Effector memory CD8-positive, alpha-beta T cell (primary cell): ENCODE measurements around the gene KRT14.
"Not testable (repeated sequence)": the region's sequence is repeated elsewhere in the genome, so short reads cannot be mapped to it uniquely, and the experiment has no call there.

ENCODE experiments used
- ATAC-seq: fragments of 150-1000 bp; cut with Tn5 transposase; replicated peaks from 2 replicates; pipeline ENCODE4 v1.10.0; 2021; ENCODE audit warnings: mild to moderate bottlenecking, moderate library complexity
- DNase-seq, 3 experiments: peaks; one replicate each; pipeline ENCODE4 v3.0.0; 2021
- H3K27ac Mint-ChIP-seq, 2 donors: one replicate each; pipeline ENCODE4 v1.8.0; 2022; ENCODE audit warnings: mild to moderate bottlenecking in 2 of 2, mixed read lengths in 2 of 2, moderate library complexity in 2 of 2
- H3K27me3 Mint-ChIP-seq, 2 donors: one replicate each; pipeline ENCODE4 v1.8.0; 2022; ENCODE audit warnings: mixed read lengths in 2 of 2
- H3K36me3 Mint-ChIP-seq: one replicate; pipeline ENCODE4 v1.8.0; 2022; ENCODE audit warnings: mild to moderate bottlenecking, moderate library complexity, mixed read lengths; ENCODE audit not compliant: insufficient read depth
- H3K4me1 Mint-ChIP-seq, 2 donors: one replicate each; pipeline ENCODE4 v1.8.0; 2022; ENCODE audit warnings: low read depth in 2 of 2, mixed read lengths in 2 of 2
- H3K4me3 Mint-ChIP-seq, 2 donors: one replicate each; pipeline ENCODE4 v1.8.0; 2022; ENCODE audit warnings: mild to moderate bottlenecking in 2 of 2, mixed read lengths in 2 of 2, moderate library complexity in 2 of 2
- H3K9me3 Mint-ChIP-seq, 2 donors: one replicate each; pipeline ENCODE4 v1.8.0; 2022; ENCODE audit warnings: mixed read lengths in 2 of 2
- total RNA-seq, 9 experiments: gene quantifications; one replicate each; lab custom pipeline; 2026; lab: John Stamatoyannopoulos, UW

The KRT14 gene
- 0 reads per million in 9 experiments for total RNA-seq

DNA sequence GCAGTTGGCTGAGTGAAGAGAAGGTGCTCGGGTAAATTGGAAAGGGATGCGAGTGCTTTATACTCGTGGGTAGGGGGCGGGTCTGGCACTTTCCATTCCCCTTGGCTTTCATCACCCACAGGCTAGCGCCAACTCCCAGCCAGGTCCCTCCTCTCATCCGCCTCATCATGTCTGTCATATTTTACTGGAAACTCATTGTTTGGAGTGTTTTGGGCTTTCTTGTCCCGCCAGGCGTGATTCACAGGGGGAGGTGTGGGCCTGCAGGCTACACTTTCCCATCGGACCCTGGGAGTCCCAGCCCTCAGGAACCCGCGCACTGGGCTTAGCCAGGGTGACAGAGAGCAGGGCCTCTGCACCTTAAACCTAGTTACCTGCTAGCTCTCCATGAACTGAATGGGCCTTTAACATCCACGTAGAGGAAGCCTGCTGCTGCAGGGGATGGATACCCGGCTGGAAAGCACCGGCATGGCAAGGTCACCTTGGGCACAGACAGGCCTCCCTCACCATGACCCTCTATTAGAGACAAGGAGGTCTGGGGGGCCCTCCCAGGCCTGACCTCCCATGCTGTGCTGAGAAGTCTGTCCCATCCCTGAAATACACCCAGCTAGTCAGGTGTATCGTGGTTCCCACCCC, at the start of gene KRT14:
Gene KRT14, minus strand, starts transcription at position 33 of the 633 bp plus-strand sequence. CDS start 61 bp downstream, outside the sequence.
- Mint-ChIP-seq H3K27ac (no peak within 1 kb of the TSS), H3K36me3 (peaks cover 3% of the 10 kb centered on the region), H3K9me3 (no peaks in the 10 kb centered on the region), H3K4me1 (no peaks in the 10 kb centered on the region), H3K4me3 (no peak within 1 kb of the TSS), H3K27me3 (peaks cover 52 to 94% of the 10 kb centered on the region in 2 donors)
- DNase-seq (no peak), ATAC-seq (no peak)

DNA sequence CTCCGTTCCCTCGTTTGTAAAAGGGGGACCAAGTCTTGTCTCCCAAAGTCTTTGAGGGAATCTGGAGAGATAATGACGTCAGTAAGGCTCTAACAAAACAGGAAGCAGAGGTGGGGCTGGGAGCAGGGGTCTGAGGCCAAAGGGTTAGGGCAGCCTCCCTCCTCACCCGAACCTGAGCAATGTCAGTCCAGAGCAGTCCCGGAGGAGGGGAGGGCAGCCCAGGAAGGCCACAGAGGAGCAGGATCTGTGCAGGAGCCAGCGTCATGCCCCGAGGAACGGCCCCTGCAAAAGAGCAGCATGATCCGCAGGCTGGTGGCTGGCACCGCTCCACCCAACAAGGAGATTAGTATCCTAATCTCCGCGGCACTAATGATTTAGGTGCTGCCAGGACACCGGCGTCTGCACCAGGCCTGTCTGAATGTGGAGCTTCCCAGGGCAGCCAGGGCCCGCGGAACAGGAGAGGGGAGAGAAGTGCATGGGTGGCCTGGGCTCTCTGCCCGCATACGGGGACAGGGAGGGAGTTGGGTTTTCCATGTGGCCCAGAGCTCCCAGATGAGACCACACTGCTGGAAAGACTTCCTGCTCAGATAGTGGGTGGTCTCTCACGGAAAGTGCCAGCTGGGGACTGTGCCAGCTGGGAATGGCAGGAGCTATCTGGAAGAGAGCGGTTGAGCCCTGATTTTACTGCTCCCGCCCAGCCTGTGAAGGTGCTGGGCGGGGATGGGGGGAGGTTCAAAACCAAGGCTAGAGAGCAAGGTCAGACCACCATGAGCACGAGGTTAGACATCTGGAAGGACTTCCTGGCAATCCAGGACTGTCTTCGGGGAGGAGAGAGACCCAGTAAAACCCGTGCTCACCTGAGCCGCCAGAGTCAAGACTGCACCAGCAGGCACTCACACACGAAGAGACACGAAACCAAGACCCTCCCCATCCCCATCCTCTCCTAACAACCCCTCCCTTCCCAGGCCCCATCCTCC, 48.7 kb upstream of the KRT14 start:
- Mint-ChIP-seq H3K27me3 (peaks cover 0 to 23% of the 10 kb centered on the region in 2 donors), H3K36me3 (no peaks in the 10 kb centered on the region), H3K9me3 (no peaks in the 10 kb centered on the region), H3K4me1 (no peaks in the 10 kb centered on the region), H3K27ac (no peak overlapping the region), H3K4me3 (no peak overlapping the region)
- ATAC-seq = no peak
- DNase-seq = no peak

DNA sequence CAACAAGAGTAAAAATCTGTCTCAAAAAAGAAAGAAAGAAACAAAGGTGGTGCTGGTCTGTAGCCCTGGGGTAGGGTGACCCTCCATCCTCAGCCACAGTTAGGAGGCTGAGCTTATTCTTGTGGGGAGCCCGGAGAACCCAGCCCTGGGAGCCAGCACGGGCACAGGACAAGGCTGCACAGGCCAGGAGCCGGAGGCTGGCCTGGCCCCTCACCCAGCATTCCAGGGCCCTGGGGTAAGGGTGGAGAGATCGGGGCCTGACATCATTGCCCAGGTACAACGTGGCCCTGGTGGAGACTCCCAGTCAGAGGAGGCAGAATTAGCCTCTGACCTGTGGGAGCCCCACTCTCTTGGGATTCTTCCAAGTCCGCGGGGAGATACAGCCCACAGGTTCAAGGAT, 47.9 kb upstream of the KRT14 start:
- H3K9me3 Mint-ChIP-seq = no peaks in the 10 kb centered on the region
- no peaks in the 10 kb centered on the region for H3K4me1 Mint-ChIP-seq
- no peak for ATAC-seq
- no peaks in the 10 kb centered on the region for H3K36me3 Mint-ChIP-seq
- H3K4me3 Mint-ChIP-seq = no peak overlapping the region
- H3K27ac Mint-ChIP-seq = no peak overlapping the region
- H3K27me3 Mint-ChIP-seq = peaks cover 0 to 19% of the 10 kb centered on the region in 2 donors
- no peak for DNase-seq

DNA sequence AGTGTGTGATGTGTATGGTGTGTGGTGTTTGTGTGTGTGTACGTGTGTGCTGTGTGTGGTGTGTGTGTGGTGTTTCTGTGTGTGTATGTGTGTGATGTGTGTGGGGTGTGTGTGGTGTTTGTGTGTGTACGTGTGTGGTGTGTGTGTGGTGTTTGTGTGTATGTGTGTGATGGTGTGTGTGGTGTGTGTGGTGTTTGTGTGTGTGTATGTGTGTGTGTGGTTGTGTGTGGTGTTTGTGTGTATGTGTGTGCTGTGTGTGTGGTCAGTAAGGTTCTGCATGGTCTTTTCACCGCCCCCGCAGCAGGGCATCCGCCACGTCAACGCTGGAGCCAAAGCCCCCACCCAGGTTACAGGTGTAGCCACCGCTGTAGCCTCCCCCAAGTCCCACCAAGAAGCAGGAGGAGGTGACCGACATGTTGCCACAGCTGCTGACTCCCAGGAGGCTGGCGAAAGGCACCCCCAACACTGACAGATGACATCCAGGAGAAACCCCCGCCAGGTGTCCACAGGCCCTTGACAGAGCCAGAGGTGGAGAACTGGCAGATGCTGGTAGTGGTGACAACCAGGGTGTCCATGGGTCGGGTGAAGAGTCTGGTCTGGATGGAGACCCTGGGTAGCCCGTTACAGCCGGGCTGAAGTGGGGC, 47.0 kb upstream of the KRT14 start:
- Mint-ChIP-seq H3K27ac (no peak overlapping the region), H3K36me3 (no peaks in the 10 kb centered on the region), H3K4me1 (no peaks in the 10 kb centered on the region), H3K27me3 (peaks cover 0 to 9% of the 10 kb centered on the region in 2 donors), H3K9me3 (no peaks in the 10 kb centered on the region), H3K4me3 (no peak overlapping the region)
- no peak for ATAC-seq
- no peak for DNase-seq

DNA sequence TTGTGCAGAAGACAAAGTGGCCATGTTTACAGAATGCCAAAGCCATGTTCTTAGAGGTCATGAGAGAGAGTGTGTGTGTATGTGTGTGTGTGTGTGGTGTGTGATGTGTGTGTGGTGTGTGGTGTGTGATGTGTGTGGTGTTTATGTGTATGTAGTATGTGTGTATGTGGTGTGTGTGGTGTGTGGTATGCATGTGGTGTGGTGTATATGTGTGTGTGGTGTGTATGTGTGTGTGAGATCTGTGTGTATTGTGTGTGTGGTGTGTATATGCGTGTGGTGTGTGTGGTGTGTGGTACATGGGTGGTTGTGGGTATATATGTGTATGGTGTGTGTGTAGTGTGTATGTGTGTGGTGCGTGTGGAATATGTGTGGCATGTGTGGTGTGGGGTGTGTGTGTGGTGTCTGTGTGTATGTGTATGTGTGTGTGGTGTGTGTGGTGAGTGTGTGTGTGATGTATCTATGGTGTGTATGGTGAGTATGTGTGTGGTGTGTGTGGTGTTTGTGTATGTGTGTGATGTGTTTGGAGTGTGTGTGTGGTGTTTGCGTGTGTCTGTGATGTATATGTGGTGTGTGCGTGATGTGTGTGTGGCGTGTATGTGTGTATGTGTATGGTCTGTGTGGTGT, 45.9 kb upstream of the KRT14 start:
- Mint-ChIP-seq H3K27me3 (peaks cover 4% of the 10 kb centered on the region in 2 donors), H3K36me3 (no peaks in the 10 kb centered on the region), H3K27ac (no peak overlapping the region), H3K9me3 (no peaks in the 10 kb centered on the region), H3K4me3 (no peak overlapping the region), H3K4me1 (no peaks in the 10 kb centered on the region)
- ATAC-seq = no peak
- no peak for DNase-seq

DNA sequence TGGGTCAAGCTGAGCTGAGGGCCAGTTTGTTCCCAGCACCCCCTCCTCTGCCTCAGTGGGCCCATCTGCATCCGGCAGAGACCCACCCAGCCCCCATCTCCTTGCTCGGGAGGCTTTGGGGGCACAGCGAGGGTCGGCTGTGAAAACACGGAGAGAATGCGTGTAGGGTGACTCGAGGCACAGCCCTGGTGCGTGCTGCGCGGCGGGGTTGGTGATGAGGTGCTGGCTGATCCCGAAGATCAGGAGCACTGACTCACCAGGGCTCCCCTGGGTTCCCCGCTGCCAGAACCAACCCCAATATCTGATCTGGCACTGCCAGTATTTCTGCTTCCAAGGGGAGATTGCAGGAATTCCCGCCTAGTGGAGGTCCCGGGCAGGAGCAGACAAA, 45.2 kb upstream of the KRT14 start:
- H3K4me1 Mint-ChIP-seq = no peaks in the 10 kb centered on the region
- ATAC-seq = no peak
- H3K27ac Mint-ChIP-seq = no peak overlapping the region
- DNase-seq = no peak
- no peaks in the 10 kb centered on the region for H3K9me3 Mint-ChIP-seq
- H3K36me3 Mint-ChIP-seq = no peaks in the 10 kb centered on the region
- H3K4me3 Mint-ChIP-seq = no peak overlapping the region
- H3K27me3 Mint-ChIP-seq = peaks cover 11% of the 10 kb centered on the region in 2 donors

DNA sequence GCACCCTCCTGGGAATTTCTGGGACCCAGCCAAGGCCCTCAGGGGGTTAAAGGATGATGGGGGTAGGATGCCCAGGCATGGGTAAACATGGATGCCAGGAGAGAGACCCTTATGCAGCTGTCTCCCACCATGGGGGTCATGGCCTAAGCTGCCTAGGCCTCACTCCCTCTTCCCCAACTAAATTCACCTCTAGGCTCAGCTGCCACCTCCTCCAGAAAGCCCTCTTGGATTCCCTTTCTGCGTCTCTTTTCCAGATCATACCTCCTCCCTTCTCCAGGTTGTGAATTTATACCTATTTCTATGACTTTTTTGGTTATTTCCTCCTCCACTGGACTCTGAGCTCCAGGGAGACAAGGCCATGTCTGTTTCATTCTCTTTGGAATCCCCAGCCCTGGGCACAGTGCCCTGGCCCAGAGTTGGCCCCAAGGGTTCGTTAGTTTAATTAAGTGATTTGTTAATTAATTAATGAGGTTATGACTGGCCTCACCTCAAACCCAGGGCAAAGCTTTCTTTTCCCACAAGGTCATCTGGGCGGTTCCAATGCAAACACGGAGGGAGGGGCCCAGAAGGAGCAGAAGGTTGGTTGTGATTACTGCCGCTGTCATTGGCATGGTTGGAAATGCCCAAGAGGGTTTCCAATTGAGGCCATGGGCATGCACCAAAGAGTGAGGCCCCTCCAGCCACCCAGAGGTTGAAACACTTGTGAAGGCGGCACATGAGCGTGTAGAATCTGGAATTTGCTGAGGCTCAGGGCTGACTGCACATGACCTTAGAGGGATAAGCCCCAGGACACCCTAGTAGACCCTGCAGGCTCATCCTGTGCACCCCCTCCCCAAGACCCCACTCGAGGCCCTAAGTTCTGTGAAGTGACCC, 44.6 kb upstream of the KRT14 start:
- H3K27me3 Mint-ChIP-seq = peaks cover 13 to 17% of the 10 kb centered on the region in 2 donors
- no peak for ATAC-seq
- DNase-seq = no peak
- no peaks in the 10 kb centered on the region for H3K4me1 Mint-ChIP-seq
- no peak overlapping the region for H3K4me3 Mint-ChIP-seq
- no peaks in the 10 kb centered on the region for H3K36me3 Mint-ChIP-seq
- H3K9me3 Mint-ChIP-seq = no peaks in the 10 kb centered on the region
- H3K27ac Mint-ChIP-seq = no peak overlapping the region

DNA sequence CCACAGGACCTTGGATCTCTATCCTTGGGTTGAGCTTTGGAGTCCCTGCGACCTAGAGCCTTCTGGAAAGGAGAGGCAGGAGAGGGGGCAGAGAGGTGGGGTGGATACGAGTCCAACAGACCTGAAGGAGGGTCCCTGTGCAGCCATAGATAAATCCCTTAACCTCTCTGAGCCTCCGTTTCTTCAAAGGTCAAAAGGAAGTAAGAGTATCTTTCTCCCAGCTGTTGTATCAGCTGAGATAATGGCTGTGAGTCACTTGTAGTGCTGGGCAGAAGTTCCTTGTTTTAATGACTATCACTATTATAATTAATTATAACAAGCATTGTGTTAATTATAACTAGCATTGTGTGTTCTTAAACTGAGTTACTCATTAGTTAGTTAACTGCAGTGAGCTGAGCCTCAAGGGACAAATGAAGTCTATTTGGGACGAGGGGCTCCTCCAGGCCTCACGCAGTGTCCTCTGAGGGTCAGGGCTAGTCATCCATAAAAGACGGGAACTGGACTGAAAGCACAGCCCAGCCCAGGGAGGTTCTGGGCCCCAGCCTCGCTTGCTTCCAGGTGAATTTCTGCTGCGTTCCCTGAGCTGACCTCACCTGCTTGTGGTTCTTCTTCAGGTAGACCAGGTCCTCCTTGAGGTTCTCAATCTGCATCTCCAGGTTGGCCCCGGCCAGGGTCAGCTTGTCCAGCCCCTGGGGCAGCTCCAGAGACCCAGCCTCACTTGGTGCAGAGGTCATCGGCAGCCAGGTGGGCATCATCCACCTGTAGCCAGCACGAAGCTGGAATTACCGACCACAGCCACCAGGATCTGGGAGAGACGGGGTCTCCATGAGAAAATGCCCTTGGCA, 43.4 kb upstream of the KRT14 start:
- H3K27me3 Mint-ChIP-seq = peaks cover 20 to 30% of the 10 kb centered on the region in 2 donors
- H3K36me3 Mint-ChIP-seq = no peaks in the 10 kb centered on the region

DNA sequence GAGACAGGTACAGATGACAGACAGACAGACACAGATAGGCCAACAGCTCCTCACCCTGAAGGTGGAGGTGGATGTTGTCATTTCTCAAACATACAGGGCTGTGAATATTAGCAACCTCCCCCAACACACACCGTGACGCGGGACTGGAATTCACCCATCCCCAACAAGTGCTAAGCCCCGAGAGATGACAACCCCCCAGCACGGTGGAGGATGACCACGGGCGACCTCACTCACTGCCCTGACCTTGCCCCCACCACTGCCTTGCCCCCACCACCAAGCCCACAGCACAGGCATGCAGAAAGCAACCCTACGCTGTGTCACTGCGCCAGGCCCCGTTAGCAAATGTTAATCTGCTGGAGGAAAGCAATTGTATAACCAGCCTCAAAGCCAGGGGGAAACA, 42.6 kb upstream of the KRT14 start:
- Mint-ChIP-seq H3K36me3 (no peaks in the 10 kb centered on the region), H3K27ac (no peak overlapping the region), H3K4me1 (no peaks in the 10 kb centered on the region), H3K9me3 (no peaks in the 10 kb centered on the region), H3K27me3 (peaks cover 20 to 37% of the 10 kb centered on the region in 2 donors), H3K4me3 (no peak overlapping the region)
- DNase-seq = no peak
- ATAC-seq = no peak

More for the DNA sequence above, 43.4 kb upstream of the KRT14 start:
- ATAC-seq (no peak), DNase-seq (no peak)
- no peak overlapping the region for H3K27ac Mint-ChIP-seq
- H3K9me3 Mint-ChIP-seq = no peaks in the 10 kb centered on the region
- no peak overlapping the region for H3K4me3 Mint-ChIP-seq
- no peaks in the 10 kb centered on the region for H3K4me1 Mint-ChIP-seq

DNA sequence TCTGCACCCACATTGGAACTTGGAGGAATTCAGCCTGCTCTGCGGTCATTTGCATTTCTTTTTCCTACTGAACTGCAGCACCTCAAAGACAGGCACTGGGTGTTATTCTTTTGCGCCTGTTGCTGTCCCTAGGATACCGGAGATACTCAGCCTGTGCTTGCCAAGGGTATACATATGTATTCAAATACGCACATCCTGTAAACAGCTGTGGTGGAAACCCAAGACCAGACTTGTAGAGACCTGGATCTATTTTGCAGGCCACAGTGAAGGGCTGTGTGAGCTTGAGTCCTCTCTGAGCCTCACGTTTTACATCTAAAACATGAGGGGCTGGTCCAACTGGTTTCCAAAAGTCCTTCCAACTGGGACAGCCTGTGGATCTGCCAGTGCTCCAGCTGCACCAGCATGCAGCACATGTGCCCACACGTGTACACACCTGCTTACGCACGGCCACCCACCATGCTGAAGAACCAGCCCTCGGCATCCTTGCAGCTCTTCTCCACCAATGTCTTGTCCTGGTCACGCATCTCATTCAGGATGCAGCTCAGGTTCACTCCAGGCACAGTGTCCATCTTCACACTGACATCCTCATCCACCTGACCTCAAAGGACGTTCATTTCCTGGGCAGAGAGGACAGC, 42.0 kb upstream of the KRT14 start:
- H3K27me3 Mint-ChIP-seq = peaks cover 20 to 42% of the 10 kb centered on the region in 2 donors
- not testable (repeated sequence) for H3K4me1 Mint-ChIP-seq, DNase-seq, H3K9me3 Mint-ChIP-seq, H3K4me3 Mint-ChIP-seq, ATAC-seq, H3K27ac Mint-ChIP-seq, H3K36me3 Mint-ChIP-seq

DNA sequence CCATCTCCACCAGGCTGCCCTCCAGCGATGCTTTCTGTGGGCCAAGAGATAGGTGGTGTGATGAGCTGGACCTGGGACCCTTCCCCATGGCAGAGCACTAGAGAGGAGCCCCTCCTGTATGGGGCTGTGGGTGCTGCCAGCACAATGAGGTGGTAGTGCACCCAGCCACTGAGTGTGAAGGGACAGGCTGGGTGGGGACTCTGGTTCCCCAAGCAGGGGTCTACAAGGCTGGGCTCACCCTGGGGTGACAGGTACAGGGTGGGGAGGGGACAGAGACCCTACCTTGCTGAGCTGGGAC, 41.3 kb upstream of the KRT14 start:
- ATAC-seq, H3K27ac Mint-ChIP-seq, H3K4me1 Mint-ChIP-seq, H3K9me3 Mint-ChIP-seq, DNase-seq, H3K4me3 Mint-ChIP-seq, H3K36me3 Mint-ChIP-seq: not testable (repeated sequence)
- peaks cover 20 to 49% of the 10 kb centered on the region in 2 donors for H3K27me3 Mint-ChIP-seq
